Left hindlimb (tissue), 1 donor: ENCODE measurements around the gene TBC1D16.
"Not testable (repeated sequence)": the region's sequence is repeated elsewhere in the genome, so short reads cannot be mapped to it uniquely, and the experiment has no call there.

ENCODE experiments used
- DNase-seq: peaks from one replicate; pipeline ENCODE4 v3.0.0-alpha.2; 2018

The TBC1D16 gene

GRCh38 chr17:79911430-79912399 is 124.0 kb downstream of the TBC1D16 start:
- no peak for DNase-seq

- no peak for DNase-seq
Observed at GRCh38 chr17:79910985-79911361, 124.7 kb downstream of the TBC1D16 start.

GRCh38 chr17:79909121-79909520 is 126.6 kb downstream of the TBC1D16 start:
- DNase-seq = no peak

- DNase-seq = no peak
Observed at GRCh38 chr17:79907850-79908249, 127.8 kb downstream of the TBC1D16 start.

GRCh38 chr17:79907217-79907715 is 128.4 kb downstream of the TBC1D16 start:
- DNase-seq = no peak

DNA sequence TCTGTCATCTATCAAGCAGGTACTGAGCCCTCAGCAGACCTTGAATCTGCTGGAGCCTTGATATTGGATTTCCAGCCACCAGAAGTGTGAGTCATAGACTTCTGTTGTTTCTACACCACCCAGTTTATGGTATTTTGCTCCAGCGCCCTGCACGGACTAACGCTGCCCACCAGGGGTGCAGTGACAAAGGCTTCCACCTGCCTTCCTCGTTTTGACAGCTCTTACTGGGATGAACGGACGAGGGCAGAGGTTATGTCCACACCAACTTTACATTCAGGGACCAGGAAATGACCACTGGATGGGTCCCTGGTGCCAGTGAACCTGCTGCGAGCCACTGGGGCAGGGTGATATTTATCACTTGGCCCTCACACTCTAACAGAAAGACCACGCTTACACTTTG is 129.8 kb downstream of the TBC1D16 start:
- DNase-seq = no peak

DNA sequence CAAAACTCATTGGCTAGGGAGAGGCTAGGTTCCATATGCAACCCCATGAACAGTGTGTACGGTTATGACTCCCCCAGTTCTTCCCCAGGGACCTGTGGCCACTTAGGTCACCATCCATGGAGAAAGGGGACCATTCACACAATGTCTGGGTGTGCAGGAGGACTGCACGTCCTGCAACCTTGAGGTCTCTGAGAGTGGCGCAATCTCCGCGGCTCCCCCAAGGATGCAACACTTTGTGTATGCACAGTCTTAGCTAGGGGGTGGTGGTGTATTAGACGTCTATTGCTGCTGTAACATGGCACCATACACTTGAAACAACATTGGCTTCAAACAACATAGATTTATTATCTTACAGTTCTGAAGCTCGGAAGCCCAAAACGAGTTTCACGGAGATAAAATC is 130.8 kb downstream of the TBC1D16 start:
- DNase-seq = no peak

GRCh38 chr17:79902146-79902791 is 133.4 kb downstream of the TBC1D16 start:
- no peak for DNase-seq

GRCh38 chr17:79901131-79901530 is 134.5 kb downstream of the TBC1D16 start:
- no peak for DNase-seq

DNA sequence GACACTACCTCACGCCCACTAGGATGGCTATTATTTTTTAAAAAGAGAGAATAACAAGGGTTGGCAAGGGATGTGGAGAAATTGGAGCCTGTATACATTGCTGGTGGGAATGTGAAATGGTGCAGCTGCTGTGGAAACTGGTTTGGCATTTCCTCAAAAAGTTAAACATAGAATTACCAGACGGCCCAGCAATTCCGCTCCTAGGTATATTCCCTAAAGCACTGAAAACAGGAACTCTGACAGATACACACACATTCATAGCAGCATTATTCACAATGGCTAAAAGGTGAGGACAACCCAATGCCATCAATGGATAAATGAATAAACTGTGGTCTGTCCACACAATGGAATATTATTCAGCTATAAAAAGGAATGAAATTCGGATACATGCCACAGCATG is 136.1 kb downstream of the TBC1D16 start:
- no peak for DNase-seq

- DNase-seq = no peak
Observed at GRCh38 chr17:79897243-79898063, 138.2 kb downstream of the TBC1D16 start.

GRCh38 chr17:79893457-79893856 is 142.2 kb downstream of the TBC1D16 start:
- not testable (repeated sequence) for DNase-seq

GRCh38 chr17:79892457-79893241 is 143.0 kb downstream of the TBC1D16 start:
- no peak for DNase-seq

DNA sequence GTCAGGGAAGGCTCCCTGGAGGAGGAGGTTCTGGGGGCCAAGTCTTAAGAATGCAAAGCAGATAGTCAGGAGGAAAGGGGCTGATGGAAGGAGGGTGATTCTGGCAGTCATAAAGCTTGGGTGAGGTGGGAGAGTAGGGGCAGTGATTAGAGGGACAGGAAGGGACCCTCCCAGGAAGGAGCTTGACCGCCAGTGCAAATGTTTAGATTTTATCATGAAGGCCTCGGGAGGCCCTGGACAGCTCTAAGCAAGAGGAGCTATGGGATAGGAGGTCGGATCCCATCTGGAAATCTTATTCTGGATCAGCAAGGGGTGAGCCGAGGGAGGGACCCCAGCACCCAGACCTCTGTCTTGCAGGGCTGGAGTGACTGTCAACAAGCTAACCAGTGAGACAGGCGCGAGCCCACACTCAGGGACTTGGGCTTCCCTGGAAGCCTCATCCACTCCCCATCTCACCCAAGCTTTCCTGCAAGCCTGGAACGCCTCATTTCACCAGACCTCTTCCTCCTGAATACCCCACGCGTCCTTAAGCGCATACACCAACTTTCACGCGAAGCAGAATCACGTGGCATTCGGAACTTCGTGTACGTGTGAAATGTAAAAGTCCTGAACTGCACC is 144.4 kb downstream of the TBC1D16 start:
- no peak for DNase-seq

DNA sequence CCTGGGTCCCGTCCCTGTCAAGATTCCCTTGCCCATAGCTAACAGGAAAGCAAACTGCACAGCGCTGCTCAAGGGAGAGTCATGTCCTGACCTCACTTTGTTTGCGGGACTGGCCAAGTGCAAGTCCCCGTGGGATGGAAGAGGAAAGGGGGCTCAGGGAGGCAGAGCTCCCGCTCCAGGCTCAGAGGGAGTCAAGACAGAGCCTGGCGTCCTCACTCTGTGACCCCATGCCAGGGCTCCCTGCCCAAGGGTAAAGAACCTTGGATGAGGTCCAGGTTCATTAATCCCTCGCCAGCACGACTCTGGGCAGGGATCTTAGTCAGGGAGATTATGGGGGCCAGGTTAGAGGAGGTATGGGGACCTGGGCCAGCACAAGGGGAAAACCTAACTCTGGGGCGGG is 145.0 kb downstream of the TBC1D16 start:
- no peak for DNase-seq

DNA sequence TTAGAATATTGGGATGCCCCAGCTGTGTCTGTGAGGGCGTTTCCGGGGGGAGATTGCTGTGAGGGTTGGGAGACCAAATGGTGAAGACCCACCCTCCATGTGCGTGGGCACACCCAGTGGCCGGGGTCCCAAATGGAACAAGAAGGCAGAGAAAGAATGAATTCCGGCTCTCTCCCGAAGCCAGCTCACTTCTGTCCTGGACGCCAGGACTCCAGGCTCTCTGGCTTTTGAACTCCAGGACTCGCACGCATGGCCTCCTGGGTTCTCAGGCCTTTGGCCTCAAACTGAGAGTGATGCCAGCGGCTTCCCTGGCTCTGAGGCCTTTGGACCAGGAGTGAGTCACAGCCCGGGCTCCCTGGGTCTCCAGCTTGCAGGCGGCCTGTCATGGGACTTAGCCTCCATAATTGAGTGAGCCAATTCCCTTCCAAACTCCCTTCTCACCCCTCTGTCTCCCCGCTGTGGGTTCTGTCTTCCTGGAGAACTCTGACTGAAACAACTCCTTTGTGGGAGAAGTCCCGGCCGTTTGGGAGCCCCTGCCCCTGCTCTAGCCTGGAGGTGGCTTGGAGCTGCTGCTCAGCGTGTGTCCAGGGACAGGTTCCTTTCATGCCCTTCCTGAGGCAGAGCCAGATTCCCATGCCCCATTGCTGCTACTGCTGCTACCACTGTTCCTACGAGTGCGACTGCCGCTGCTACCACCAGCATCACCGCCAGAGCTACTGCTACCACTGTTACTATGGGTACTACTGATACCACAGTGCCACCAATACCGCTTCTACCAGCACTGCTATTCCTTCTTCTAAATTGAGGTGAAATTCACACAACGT is 146.6 kb downstream of the TBC1D16 start:
- no peak for DNase-seq

GRCh38 chr17:79888009-79888540 is 147.6 kb downstream of the TBC1D16 start:
- DNase-seq = no peak

DNA sequence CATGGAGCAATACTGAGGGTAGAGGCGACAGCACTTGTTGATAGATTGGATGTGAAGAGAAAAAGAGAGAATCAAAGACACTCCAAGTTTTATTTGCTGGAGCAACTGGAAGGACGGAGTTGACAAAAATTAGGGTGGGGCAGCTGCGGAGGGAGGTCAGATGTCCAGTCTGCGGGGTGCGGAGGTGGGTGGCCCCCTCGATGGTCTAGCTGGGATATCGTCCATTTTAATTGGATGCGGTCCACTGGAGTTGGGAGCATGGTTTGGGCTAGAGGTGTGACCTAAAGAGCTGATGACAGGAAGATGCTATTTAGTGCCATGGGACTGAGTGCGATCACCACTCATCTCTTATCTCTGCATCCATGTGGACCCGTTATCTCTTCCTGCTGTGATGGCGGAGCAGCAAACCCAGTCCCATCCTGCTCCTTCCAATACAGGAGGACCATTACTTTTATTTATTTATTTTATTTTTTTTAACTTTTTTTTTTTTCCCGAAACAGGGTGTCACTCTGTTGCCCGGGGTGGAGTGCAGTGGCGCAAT is 148.2 kb downstream of the TBC1D16 start:
- no peak for DNase-seq

DNA sequence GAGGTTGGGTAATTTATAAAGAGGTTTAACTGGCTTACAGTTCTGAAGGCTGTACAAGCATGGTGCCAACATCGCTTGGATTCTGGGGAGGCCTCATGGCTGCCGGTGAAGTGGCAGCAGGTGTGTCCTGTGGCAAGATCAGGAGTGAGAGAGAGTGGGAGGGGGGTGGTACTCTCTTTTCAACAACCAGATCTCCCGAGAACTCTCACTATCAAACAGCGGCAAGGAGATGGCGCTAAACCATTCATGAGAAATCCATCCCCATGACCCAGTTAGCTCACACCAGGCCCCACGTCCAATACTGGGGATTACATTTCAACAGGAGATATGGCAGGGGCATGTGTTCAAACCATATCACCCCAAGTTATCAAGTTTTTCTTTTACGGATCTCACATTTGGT is 152.5 kb downstream of the TBC1D16 start:
- DNase-seq = no peak
